NCI-H2196 treated with DMSO at 0.1 percent for 48 hours (cell line): ENCODE measurements around the gene NRAP.
"Not testable (repeated sequence)": the region's sequence is repeated elsewhere in the genome, so short reads cannot be mapped to it uniquely, and the experiment has no call there.

Experiments used
- DNase-seq: peaks from one replicate; lab custom pipeline; 2025; ENCODE audit not compliant: unreplicated experiment; lab: John Stamatoyannopoulos, UW

NRAP gene

DNA sequence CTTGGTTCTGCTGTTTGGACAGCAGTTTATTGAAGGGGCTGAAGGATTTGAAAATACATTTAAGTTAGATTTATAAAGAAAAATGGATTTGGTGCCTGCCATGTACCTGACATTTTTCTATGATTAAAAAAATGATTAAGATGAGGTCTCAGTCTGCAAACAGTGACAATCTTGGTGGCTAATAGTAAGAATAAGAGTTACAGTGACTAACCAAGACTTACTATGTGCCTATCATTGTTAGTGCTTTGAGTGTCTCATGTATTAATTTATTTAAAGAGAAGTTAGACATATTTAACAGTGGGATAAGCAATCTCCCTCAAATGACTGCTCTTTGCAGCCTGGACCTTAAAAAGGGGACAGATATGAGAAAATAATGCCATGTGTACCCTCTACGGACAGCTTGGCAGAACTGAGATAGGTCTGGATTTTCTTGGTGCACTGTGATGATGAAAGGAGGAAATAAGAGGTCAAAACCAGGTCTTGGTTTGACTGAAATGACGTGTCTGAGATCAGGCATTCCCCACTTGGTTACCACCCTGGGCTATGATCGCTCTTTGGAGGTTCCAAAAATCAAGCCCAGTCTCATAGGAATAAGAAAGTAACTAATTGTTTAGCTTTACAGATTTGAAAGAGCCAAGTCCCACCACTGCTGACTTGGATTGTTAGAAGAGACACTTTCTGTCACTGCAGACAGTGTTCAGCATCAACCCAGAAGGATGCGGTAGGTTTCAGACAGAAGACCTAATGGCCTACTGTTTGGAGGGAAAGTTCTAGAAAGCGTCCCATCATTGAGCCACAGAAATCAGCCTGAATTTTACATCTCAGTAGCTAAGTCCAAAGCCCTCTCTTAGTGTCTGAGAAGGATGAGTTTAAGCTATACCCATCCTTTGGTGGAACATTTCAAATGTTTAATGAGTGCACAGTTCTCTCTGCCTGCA lies 18.0 kb upstream of the NRAP start:
- DNase-seq = no peak

DNA sequence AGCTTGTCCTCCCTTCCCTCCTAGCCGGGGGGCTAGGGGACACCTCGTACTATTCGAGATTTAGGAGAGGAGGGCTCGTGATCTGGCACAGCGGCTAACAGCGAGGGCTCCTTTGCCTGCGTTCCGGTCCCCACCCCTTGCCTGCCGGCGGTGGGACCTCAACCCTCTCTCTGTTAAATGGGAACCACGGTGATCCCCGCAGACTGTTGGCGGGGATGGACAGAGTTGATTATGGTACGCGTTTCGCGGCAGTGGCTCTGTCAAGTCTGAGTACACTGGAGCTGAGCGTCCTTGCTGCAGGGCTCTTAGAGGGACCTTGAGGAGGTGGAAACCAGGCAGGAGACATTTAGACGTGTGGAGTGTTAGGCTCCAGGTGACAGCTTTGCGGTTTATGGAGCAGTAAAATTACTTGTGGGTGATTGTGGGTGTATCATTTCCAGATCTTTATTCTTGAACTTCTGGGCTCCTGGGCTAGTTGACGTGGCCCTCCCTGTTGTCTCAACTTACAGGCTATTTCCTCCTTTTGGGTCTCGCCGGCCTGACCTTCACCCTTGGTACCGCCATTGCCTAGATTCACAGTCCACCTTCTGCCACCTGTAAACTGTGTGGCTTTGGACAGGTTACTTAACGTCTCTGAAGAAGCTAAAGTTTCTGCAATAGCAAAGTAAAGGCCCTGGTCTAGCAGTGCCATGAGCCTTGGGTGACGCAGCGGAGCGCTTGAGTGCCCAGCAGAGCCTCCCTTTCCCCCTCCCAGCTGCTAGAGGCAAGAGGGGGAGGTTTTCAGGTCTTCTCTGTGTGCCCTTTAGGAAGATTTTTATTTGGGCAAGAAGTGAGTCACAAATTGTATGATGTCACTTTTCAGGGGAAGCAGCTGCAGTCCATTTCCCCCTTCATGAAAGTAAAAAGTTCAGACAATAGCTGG lies 16.6 kb upstream of the NRAP start:
- no peak for DNase-seq

DNA sequence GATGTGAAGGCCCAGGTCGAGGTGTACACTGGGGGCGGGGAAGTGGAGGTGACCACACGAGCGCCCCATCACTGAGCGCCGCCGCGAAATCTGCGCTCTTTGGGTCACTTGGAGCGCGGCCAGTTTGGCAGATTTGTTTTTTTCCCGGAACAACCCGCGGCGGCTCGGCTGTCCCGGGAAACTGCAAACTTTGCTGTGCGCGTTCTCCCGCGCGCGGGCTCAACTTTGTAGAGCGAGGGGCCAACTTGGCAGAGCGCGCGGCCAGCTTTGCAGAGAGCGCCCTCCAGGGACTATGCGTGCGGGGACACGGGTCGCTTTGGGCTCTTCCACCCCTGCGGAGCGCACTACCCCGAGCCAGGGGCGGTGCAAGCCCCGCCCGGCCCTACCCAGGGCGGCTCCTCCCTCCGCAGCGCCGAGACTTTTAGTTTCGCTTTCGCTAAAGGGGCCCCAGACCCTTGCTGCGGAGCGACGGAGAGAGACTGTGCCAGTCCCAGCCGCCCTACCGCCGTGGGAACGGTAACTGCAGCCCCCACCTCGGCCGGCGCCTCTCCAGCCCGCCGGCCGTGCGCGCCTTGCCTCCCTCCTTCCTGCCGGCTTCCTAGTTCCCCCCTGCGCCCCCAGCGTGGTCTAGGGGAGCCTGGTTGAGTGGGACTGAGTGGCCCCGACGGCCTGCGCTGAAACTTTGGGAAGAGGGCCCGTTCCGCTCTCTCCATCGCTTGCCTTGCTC lies 15.8 kb upstream of the NRAP start, which contains the start of gene CASP7:
Gene CASP7, plus strand, starts transcription at position 450 of the 727 bp plus-strand sequence. CDS start 17,582 bp downstream, outside the sequence.
- DNase-seq = peak; percentile 7

DNA sequence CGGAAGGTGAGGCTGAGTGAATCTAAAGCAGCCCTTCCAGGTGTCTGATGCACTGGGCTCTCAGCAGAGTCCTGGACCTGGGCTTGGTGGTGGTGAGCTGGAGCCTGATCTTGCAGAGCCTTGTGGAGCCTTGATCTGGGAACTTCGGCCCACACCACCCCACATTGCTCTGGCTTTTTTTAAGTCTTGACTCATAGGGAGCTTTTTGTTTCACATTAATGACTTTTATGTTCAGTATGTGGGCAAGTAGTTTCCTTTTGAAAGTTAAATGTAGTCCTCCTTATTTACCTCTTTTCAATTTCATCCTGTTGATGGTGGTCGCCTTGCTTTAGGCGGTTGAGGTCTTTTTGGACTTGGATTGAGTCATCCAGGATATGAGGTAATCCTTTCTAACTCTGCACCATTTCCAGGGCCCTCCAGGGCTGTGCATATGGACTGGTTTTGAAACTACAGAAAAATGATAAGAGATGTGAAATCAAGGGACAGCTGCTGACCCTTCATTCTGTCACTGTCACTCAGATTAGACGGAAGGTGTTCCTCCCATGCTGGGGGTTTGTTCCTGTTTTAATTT lies 2.9 kb upstream of the NRAP start:
- no peak for DNase-seq

DNA sequence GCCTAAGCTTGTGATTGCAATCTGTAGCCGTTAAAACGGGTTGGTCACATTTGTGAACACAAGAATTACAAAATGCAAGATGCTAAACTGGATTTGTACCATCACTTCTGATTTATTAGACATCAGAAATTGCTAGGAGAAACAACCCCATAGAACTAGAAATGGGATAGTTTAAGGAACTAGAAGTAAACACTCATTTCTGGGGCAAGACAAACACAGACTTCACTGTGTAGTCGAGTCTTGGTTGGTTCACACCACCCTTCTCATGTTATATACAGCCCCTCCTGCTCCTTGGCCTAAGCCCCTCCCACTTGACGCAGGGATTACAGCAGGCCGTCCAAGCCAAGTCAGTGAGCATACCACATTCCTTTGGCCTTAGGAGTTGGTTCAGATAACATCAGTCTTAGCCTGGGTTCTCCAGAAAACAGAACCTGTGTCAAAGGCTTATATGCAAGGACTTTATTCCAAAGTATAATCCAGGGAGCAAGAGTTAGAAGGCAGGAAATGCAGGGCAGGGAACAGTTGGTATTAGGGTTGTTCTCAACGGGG lies 2.0 kb upstream of the NRAP start:
- no peak for DNase-seq

DNA sequence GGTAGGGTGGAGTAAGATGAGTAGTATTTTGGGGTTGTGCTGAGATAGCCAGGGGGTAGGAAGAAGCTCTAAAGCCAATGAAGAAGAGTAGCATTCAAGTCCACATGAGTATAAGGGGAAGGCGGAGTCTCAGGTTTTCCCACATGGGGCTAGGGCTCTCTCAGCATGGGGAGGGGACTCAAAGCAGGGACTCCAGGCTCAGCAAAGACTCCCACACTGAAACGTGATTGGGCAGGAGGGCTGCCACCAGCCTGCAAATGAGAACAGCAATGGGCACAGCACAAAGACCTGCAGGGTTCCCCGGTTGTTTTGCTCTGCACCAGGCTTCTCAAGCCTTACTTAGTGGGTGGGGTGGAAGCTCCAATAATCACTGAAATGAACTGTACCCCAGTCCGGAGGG lies 1.5 kb upstream of the NRAP start:
- no peak for DNase-seq

DNA sequence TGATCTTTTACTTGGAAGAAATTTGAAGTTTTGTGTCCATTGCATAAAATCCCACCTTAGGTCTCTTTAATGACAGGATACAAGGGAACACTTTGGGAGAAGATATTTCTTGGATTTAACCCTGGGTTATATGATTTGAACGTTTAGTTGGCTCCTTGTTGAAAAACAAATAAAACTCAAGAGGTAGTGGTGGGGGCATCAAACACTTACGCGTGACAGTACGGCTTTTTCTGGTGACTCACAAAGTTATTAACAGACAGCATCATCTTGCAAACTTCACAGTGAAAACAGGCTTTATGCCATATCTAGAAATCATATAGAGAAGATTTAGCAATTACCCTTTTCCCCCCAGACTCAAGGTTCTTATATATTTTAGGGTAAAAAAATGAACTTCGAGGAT lies 699 bp downstream of the NRAP start:
- no peak for DNase-seq

DNA sequence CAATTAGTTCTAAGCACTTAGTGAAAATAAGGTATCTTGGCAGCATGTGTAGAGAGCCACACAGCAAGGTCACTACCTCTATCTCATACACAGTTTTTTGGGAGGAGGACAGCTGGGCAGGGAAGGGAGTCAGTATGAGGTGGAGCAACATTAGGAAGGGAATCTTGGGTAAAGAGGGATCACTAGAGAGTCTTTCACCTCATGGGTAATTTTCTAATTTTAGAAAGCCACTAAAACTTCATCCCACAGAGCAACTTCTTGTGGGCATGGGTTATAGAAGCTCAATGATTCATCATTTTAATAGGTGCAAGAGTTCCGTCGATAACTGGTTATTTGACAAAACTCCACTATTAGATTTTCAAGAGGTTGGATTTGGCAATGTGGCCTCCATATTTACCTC lies 2.5 kb downstream of the NRAP start:
- DNase-seq = no peak

DNA sequence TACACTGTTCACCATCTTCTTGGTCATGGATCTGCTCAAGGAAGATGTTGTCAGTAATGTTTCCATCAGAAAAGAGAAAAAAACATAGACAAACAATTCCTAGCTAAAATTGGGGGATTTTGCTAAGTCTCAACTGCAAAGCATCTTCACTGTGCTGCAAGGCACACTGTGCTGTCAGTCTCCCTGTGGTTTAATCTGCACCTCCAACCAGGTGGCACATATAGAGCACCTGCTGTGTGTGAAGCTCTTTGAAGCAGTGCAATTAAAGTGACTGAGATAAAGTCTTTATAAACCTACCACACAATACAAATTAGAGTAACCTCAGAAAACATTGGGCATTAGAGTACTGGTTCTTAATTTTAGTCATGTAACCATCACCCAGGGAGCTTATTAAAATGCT lies 6.3 kb downstream of the NRAP start:
- no peak for DNase-seq

DNA sequence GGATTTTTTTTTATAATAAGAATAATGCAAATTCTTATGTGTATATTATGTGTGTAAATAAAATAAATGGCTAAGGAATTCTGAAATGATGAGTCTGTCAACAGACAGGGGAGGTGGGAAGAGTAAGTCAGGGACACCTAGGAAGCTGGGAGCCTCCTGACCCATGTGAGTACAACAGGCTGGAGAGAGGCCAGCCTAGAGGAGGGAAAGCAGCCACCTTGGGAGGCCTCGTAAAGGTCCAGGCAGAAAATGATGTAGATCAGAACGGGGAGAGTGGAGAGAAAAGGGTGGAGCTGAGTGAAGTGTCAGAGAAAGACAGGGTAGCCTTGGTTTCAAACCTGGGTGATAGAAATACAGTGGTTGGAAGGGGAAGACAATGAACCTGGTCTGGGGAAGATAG lies 6.9 kb downstream of the NRAP start:
- DNase-seq = no peak

DNA sequence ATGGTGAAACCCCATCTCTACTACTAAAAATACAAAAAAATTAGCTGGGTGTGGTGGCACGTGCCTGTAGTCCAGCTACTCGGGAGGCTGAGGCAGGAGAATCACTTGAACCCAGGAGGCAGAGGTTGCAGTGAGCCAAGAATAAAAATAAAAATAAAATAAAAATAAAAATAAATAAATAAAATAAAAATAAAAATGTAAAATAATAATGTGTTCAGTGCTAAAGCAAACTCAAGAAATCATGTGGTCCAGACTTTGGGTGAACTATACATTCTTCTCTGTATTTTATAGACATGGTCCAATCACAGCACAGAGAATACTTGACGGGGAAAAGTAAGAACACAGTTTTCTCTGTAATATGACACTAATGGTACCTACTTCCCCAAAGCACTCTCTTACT lies 11.4 kb downstream of the NRAP start:
- not testable (repeated sequence) for DNase-seq

DNA sequence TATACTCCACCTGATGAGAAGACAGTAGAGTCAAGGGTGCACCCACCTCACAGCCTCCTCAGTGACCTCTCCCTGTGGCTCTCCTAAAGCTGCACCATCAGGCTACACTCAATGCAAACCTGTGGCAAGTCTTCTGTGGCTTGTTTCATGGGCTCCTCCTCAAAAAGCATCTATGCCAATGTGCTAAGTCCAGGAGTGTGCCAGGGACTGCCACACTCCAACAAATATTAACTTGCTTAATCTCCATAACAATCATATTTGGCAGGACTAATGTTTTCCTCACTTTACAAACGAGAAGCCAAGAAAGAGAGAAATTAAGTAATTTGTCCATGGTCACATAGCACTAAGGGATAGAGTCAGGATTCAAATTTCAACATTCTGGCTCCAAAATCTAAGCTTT lies 11.9 kb downstream of the NRAP start:
- no peak for DNase-seq

DNA sequence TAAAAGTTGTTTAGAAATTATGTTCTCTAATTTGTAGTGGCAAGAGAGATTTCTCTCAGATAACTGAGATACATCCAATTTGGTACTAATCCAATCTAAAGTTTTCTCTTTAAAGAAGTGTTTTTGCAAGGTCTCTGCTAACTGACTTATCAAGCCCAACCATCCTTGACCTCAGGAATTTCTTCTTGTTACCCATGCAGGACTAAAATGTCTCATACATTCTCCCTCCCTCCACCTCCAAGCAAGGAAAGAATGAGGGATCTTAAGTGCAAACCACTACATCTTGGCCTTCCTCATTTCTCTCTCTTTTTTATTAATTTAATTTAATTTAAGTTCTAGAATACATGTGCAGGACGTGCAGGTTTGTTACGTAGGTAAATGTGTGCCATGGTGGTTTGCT lies 12.8 kb downstream of the NRAP start:
- no peak for DNase-seq

DNA sequence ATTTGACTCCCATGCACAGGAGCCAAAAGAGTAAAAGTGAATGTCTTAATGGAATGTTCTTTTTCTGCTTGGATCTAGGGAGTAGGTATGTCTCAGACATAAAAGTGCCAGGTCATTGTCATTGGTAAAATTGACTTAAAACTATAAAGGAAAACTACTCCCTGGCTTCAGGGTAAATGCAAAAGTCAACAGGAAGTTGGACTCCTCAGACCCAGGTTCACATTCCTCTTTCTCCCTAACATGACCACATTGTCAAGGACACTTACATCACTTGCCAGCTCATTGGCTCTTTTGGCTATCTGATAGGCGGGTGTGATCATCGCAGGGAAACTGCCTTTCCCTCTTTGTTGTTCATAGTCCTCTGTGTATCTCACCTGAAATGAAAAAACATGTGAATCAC lies 13.7 kb downstream of the NRAP start:
- no peak for DNase-seq

DNA sequence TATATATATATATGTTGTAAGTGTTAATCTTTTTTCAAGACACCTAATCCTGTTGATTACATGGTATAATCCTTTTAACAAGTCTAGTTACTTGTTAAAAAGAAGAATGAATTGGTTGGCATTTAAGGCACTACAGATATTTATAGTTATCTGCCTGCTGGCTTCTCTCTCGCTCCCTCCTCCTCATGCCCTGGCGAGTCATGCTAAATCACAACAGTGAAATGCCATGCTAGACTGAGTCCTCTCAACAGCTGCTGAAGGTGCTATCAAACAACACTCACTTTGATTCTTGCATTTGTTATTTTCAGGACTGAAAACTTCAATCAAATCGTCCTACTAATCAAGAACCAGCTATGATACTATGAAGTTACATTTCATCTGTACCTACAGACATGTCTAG lies 15.4 kb downstream of the NRAP start:
- no peak for DNase-seq

DNA sequence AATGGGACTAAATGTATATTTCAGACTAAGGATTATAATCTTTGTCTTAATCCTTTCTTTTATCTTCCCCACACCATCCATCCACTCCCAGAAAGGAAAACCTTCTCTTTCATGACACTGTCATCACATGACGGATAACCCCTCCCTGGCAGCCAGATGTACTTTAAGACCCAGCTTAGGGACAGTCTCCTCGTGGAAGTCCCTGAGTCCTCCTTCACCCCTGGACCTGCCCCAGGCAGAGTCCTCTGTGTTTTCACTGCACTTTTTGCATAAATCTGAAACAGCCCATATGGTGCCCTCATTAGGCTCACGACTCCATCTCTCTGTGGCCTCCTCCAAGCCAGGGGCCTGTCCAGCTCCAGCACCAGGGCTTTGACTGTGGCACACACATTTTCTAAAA lies 16.0 kb downstream of the NRAP start:
- no peak for DNase-seq

DNA sequence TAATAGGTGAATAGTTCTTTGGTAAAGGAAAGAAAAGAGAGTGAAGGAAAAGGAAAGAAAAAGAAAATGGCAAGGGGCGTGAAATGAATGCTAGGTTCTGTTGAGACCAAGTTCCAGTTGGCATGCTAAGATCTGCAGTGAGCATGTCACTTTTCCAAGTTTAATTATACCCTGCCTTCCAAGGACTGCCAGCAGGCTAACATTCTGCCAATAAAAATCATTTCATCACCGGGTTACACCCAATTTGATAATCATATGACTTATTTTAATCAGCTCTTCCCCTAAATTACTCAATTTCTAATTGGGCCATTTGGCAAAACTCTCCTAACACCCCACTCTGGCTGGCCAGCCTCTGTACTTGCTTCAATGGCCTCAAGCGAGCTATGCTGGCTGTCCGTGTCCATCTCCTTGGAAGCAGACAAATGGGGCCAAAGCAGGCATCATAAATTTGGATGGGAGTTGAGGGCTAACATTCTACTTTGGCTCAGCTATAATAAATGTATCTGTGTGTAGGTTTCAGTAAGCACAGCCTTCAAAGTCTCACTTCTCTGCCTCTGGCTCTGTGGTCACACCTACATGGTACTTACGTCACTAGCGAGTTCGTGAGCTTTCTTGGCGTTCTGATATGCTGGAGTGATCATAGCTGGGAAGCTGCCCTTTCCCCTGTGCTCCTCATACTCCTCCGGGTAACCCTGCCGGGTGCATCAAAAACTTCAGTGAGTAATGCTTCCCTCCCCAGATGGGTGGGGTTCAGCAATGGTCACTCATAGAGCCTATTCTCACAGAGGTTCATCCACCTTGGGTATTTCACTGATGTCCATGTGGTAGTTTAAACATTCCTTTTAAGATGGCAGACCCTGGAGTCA lies 17.3 kb downstream of the NRAP start:
- DNase-seq = no peak

DNA sequence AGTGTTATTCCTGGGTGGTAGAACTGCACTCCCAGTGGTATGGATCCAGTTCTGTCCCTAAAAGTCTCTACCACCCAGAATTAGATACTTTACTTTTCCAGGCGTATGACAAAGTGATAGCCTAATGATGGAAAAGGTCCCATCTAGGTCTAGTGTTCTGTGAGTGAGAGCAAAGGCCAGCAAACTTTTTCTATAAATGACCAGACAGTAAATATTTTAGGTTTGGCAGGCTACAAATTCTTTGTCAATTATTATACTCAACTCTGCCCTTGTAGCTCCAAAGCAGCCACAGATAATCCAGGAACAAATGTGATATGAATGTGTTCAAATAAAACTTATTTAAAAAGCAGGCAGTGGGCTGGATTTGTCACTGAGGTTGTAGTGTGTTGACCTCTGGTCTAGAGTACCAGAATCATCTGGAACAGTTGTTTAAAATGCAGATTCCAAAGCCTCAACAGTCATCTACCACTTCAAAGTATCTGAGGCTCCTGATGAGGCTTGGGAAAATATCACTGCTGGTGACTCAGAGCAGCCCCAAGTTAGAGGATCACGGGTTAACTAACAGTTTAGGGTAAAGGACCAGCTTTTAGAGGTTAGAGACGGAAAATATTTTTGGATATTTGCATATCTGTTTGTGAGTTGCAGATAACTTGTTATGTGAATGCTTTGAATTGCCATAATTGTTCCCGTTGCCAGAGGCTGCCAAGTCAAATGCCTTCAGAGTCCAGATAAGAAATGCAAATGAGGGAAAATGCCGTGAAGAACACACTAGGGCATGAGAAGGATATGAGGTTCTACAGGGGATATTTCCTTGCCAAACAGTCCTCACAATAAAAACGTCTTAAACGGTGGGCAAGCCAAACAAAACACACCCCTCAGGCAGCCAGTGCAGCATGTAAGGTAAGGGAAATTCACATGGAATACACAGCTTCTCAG lies 19.4 kb downstream of the NRAP start:
- no peak for DNase-seq

DNA sequence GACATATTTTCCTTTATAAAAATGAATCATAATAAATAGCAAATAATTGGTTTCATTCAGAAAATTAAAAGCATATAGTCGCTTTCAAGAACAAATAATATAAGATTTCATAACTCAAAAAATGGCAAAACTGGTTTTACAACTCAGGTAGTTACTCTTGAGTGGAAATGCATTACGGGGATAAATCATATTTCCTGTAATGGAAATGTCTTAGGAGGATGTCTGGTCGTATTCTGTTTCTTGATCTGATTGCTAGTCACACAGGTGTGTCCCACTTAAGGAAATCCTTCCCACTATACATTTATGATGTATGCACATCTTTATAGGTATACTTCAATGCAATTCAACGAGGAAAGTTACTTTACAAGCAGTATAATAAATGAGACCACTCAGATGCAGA lies 20.7 kb downstream of the NRAP start:
- DNase-seq = no peak
